HUES64 (cell line): ENCODE data around the gene PREX1.
"Not testable (repeated sequence)": the region's sequence is repeated elsewhere in the genome, so short reads cannot be mapped to it uniquely, and the experiment has no call there.

ENCODE experiments used
- H3K27ac ChIP-seq: 2 replicates; pipeline ENCODE4 v1.7.0; 2013; ENCODE audit warnings: low read depth, low read length, inconsistent platforms
- H3K27me3 ChIP-seq: 2 replicates; pipeline ENCODE4 v1.6.1; 2013; ENCODE audit warnings: mild to moderate bottlenecking, low read length; ENCODE audit not compliant: insufficient read depth
- H3K36me3 ChIP-seq: 2 replicates; pipeline ENCODE4 v1.6.1; 2013; ENCODE audit warnings: mild to moderate bottlenecking, low read length; ENCODE audit not compliant: insufficient read depth
- H3K4me1 ChIP-seq: 2 replicates; pipeline ENCODE4 v1.6.1; 2013; ENCODE audit warnings: mild to moderate bottlenecking, low read length, moderate library complexity; ENCODE audit not compliant: insufficient read depth
- H3K4me3 ChIP-seq: 2 replicates; pipeline ENCODE4 v1.5.1; 2013; ENCODE audit warnings: mild to moderate bottlenecking, low read length, moderate library complexity
- H3K9ac ChIP-seq: 2 replicates; pipeline ENCODE4 v1.6.1; 2013; ENCODE audit warnings: mild to moderate bottlenecking, low read depth, low read length
- H3K9me3 ChIP-seq: 2 replicates; pipeline ENCODE4 v1.6.1; 2013; ENCODE audit warnings: low read depth, low read length; ENCODE audit not compliant: insufficient read depth
- WGBS: fragments of 150-250, 120-280 bp; methylation state at CpG from one replicate; pipeline ENCODE4 v1.1.7; 2013; ENCODE audit warnings: missing lambda C conversion rate; 5-methylcytosine and 5-hydroxymethylcytosine counted together

PREX1 gene

DNA sequence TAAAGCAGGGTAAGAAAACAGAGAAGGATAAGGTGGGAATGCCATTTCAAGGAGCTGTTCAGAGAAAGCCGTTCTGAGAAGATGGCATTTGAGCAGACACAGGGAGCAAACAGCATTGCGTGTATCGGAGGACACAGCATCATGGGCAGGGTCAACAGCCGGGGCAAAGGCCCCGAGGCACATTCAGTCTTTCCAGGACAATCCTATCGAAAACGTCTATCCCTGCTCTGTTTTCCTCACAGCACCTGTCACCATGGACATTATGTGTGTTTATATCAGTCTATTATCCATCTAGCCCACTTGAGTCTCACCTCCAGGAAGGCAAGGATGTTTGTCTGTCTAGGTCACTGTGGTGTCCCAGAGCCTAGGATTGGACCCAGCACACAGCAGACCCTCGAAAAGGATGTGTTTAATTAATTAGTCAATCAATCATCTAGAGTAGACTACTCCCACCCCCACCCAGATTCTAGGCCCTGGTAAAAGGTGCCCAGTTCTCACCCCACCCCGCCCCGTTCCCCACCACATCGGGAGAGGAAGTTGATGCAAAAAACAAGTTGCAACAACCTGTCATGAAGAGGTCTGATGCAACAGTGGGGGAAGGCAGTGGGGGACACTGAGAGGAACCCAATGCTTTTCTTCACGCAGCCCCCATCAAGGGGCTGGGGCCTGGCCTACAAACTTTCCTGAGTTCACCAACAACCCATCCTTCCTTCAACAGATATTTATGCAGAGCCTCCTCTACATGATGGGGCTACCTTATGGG, 66.6 kb downstream of the PREX1 start:
- Histone ChIP-seq H3K27ac (no peak overlapping the region), H3K27me3 (no peaks in the 10 kb centered on the region), H3K9ac (no peak overlapping the region), H3K4me3 (no peak overlapping the region), H3K36me3 (no peaks in the 10 kb centered on the region), H3K4me1 (no peaks in the 10 kb centered on the region; the same call in 1 of the 2 replicates), H3K9me3 (0 out of 2 replicates have a peak, but pooled peaks cover 5% of the 10 kb centered on the region)
- WGBS: 91% methylated on average over 11 of the region's 12 CpGs

- no peaks in the 10 kb centered on the region; the same call in 1 of the 2 replicates for H3K4me1 ChIP-seq
- no peak overlapping the region for H3K9ac ChIP-seq
- 90% methylated on average over 6 of the region's 8 CpGs for WGBS
- no peaks in the 10 kb centered on the region for H3K27me3 ChIP-seq
- peaks cover 4% of the 10 kb centered on the region; the same call in 1 of the 2 replicates for H3K9me3 ChIP-seq
- H3K27ac ChIP-seq: no peak overlapping the region
- no peak overlapping the region for H3K4me3 ChIP-seq
- H3K36me3 ChIP-seq: no peaks in the 10 kb centered on the region
These were observed 67.3 kb downstream of the PREX1 start for GRCh38 chr20:48760403-48760983.

DNA sequence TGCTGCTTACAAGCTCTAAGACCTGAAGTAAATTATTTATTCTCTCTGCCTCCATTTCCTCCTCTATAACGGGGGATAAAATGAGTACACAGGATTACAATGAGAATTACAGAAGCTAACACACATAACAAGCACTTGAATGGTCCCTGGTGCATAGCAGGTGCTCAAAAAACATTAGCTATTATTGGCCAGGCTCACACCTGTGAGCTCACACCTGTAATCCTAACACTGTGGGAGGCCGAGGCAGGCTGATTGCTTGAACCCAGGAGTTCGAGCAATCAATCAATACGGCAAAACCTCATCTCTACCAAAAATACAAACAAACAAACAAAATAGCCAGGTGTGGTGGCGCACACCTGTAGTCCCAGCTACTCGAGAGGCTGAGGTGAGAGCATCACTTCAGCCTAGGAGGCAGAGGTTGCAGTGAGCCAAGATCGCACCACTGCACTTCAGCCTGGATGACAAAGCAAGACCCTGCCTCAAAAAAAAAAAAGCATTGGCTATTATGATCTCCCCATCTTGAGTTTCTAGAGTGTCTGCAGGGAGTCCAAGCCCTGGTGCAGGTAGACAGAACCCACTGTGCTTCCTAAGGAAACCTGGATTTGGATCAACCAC, 68.1 kb downstream of the PREX1 start:
- no peak overlapping the region for H3K9ac ChIP-seq
- no peak overlapping the region for H3K4me3 ChIP-seq
- H3K36me3 ChIP-seq: no peaks in the 10 kb centered on the region
- WGBS: 92% methylated on average over 7 of the region's 7 CpGs
- H3K4me1 ChIP-seq: no peaks in the 10 kb centered on the region; the same call in 1 of the 2 replicates
- H3K27me3 ChIP-seq: no peaks in the 10 kb centered on the region
- peaks cover 6% of the 10 kb centered on the region; the same call in 1 of the 2 replicates for H3K9me3 ChIP-seq
- no peak overlapping the region for H3K27ac ChIP-seq

GRCh38 chr20:48758206-48758820, 69.5 kb downstream of the PREX1 start:
- no peak overlapping the region for H3K9ac ChIP-seq

DNA sequence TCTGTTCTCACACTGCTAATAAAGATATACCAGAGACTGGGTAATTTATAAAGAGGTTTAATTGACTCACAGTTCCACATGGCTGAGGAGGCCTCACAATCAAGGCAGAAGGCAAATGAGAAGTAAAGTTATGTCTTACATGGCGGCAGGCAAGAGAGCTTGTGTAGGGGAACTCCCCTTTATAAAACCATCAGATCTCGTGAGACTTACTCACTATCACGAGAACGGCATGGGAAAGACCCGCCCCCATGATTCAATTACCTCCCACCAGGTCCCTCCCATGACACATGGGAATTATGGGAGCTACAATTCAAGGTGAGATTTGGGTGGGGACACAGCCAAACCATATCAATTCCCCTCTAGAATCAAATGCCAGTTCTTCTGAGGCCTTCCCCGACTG, 71.0 kb downstream of the PREX1 start:
- WGBS: 92% methylated on average over 5 of the region's 6 CpGs
- not testable (repeated sequence) for H3K9ac ChIP-seq, H3K4me3 ChIP-seq, H3K9me3 ChIP-seq, H3K36me3 ChIP-seq, H3K27me3 ChIP-seq, H3K27ac ChIP-seq
- peaks cover 20% of the 10 kb centered on the region for H3K4me1 ChIP-seq

More at GRCh38 chr20:48758206-48758820, 69.5 kb downstream of the PREX1 start:
- WGBS: 94% methylated on average over 16 of the region's 16 CpGs
- Histone ChIP-seq H3K4me3 (no peak overlapping the region), H3K27me3 (no peaks in the 10 kb centered on the region), H3K27ac (no peak overlapping the region), H3K4me1 (peaks cover 9% of the 10 kb centered on the region), H3K9me3 (peaks cover 6% of the 10 kb centered on the region; the same call in 1 of the 2 replicates), H3K36me3 (no peaks in the 10 kb centered on the region)

DNA sequence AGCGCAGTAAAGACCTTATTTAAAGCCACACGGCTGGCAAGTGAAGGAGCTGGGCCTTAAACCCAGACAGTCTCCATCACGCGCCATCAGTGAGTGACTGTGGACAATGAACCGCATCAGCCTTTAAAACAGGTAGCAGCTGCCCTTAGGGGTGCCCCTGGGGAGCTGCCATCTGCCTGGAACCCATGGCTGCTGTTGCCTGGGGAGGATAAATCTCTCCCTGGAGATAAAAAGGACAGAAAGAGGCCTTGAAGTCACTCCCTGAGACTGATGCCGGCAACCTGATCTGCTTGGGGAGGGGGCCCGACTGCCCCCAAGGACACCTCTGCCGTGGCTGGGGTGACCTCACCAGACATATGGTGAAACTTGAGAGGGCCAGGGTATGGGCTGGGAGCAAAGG, 73.5 kb downstream of the PREX1 start:
- whole genome bisulfite sequencing: 81% methylated on average over 8 of the region's 8 CpGs
- Histone ChIP-seq H3K27me3 (peaks cover 5% of the 10 kb centered on the region; the same call in 1 of the 2 replicates), H3K4me3 (no peak overlapping the region), H3K9me3 (peaks cover 6% of the 10 kb centered on the region; the same call in 1 of the 2 replicates), H3K27ac (no peak overlapping the region), H3K36me3 (no peaks in the 10 kb centered on the region), H3K4me1 (peaks cover 24% of the 10 kb centered on the region), H3K9ac (no peak overlapping the region)

- no peak overlapping the region for H3K27ac ChIP-seq
- H3K27me3 ChIP-seq: peaks cover 5% of the 10 kb centered on the region; the same call in 1 of the 2 replicates
- H3K9me3 ChIP-seq: peaks cover 6% of the 10 kb centered on the region; the same call in 1 of the 2 replicates
- 93% methylated on average over 6 of the region's 6 CpGs for WGBS
- peaks cover 24% of the 10 kb centered on the region for H3K4me1 ChIP-seq
- H3K4me3 ChIP-seq: no peak overlapping the region
- no peaks in the 10 kb centered on the region for H3K36me3 ChIP-seq
- H3K9ac ChIP-seq: no peak overlapping the region
These were observed 74.8 kb downstream of the PREX1 start for GRCh38 chr20:48752963-48753362.

- Histone ChIP-seq H3K4me1 (peaks cover 34% of the 10 kb centered on the region), H3K36me3 (no peaks in the 10 kb centered on the region), H3K27ac (peak overlapping the region; percentile 81; the same call in 1 of the 2 replicates), H3K27me3 (peaks cover 5% of the 10 kb centered on the region; the same call in 1 of the 2 replicates), H3K4me3 (no peak overlapping the region), H3K9me3 (peaks cover 6% of the 10 kb centered on the region; the same call in 1 of the 2 replicates), H3K9ac (0 out of 2 replicates have a peak overlapping the region, but pooled peaks have one; percentile 31)
- 62% methylated on average over 4 of the region's 4 CpGs for WGBS
These were observed 75.9 kb downstream of the PREX1 start for GRCh38 chr20:48751871-48752270.

DNA sequence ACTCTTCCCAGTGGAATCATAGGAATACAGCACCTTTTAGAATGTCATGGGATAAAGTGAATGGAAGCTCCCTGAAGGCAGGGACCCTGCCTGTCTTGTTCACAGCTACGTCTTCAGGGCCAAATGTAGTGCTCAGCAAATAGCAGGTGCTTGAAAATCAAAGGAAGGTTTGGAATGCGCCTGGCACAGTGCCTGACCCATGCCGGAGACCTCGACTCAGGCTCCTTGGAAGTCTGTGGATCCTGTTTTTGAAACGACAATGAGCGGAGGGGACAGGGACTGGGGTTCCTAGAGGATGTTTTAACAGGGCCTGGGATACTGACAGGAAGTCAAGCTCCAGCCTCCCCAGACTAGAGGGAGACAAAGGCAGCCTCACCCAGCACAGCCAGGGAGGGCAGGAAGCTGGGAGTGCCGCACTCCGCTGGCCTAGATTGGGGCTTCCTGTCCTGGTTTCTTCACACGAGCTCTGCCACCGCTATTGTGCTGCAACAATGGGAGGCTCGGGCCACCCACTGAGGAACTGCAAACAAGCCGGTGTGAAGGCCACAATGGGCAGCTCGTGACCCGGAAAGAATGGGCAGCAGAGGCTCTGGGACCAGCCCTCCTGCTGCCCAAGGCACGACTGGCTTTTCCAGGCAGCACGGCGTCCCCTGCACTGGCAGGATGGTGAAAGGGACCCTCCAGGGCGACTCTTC, 76.7 kb downstream of the PREX1 start:
- Histone ChIP-seq H3K4me1 (peaks cover 40% of the 10 kb centered on the region), H3K9me3 (peaks cover 6% of the 10 kb centered on the region; the same call in 1 of the 2 replicates), H3K27me3 (peaks cover 5% of the 10 kb centered on the region; the same call in 1 of the 2 replicates), H3K36me3 (no peaks in the 10 kb centered on the region), H3K4me3 (no peak overlapping the region), H3K9ac (peak overlapping the region; percentile 31; the same call in 1 of the 2 replicates), H3K27ac (peak overlapping the region; percentile 81; the same call in 1 of the 2 replicates)
- 28% methylated on average over 18 of the region's 18 CpGs for WGBS

GRCh38 chr20:48750376-48750775, 77.4 kb downstream of the PREX1 start:
- H3K9me3 ChIP-seq: peaks cover 3% of the 10 kb centered on the region; the same call in 1 of the 2 replicates
- WGBS: over 99% methylated on average over 3 of the region's 3 CpGs
- H3K27ac ChIP-seq: no peak overlapping the region
- H3K4me3 ChIP-seq: no peak overlapping the region
- peaks cover 40% of the 10 kb centered on the region for H3K4me1 ChIP-seq
- no peak overlapping the region for H3K9ac ChIP-seq
- peaks cover 5% of the 10 kb centered on the region; the same call in 1 of the 2 replicates for H3K27me3 ChIP-seq
- H3K36me3 ChIP-seq: no peaks in the 10 kb centered on the region
